HepG2 (cell line): ENCODE results near the gene LCMT2. TPM values are rescaled to one million over a fixed set of nuclear protein-coding genes. Genes with fewer than 3 reads are reported as not detected.

ENCODE experiments used
- ATAC-seq: fragments of 200-7000 bp; cut with Tn5 transposase; 3 replicates; pipeline ENCODE4 v1.9.1; 2020; ENCODE audit warnings: mild to moderate bottlenecking, moderate library complexity
- BruUV-seq: library from RNA; stranded (reverse); fragments of 400-500 nt; replicated peaks from 2 replicates; lab custom pipeline; 2021; lab: Mats Ljungman, UMichigan
- CTCF ChIA-PET: fragments of 300-600 bp; formaldehyde crosslinking; extraction: SDS; loops from one replicate; lab custom pipeline; 2021; ENCODE audit warnings: low total read pairs, inconsistent platforms, low intra/inter-chr PET ratio; lab: Yijun Ruan, JAX
- POLR2A ChIA-PET: fragments of 350-600 bp; sonication (Branson Sonifier 250); formaldehyde crosslinking; loops from one replicate; lab custom pipeline; 2020; ENCODE audit warnings: antibody characterized with exemption, inconsistent platforms; lab: Yijun Ruan, JAX
- DNase-seq: peaks from one replicate; pipeline ENCODE4 v3.0.0-alpha.2; 2015; ENCODE audit warnings: low spot score
- FAIRE-seq: peaks from 3 replicates; lab custom pipeline; 2011; peaks lifted over from hg19 to GRCh38; lab: Jason Lieb, UNC
- H2AFZ ChIP-seq: one replicate; pipeline ENCODE4 v1.6.1; 2011; ENCODE audit warnings: low read length, inconsistent platforms
- H3K27ac ChIP-seq: fragments of 300-600 bp; 3 replicates; pipeline ENCODE4 v1.8.0; 2011; ENCODE audit warnings: mixed run types, mild to moderate bottlenecking, mixed read lengths, low read length, inconsistent platforms; ENCODE audit not compliant: insufficient read depth; ENCODE audit errors: extremely low read length
- H3K27me3 ChIP-seq, 2 experiments: fragments of 200-600 bp in 1 of 2; 2 replicates in 1 of 2; 3 replicates in 1 of 2; pipeline versions ENCODE4 v1.6.0 to v1.8.0; 2011; ENCODE audit warnings: low read length in 2 of 2, mild to moderate bottlenecking in 2 of 2, moderate library complexity in 2 of 2, inconsistent platforms in 1 of 2; ENCODE audit not compliant: insufficient read depth in 2 of 2, control insufficient read depth in 1 of 2
- H3K36me3 ChIP-seq, 2 experiments: fragments of 200-600 bp in 1 of 2; replicated peaks in 1 of 2; 2 replicates in 1 of 2; 3 replicates in 1 of 2; pipeline versions ENCODE4 v1.5.1 to v1.8.0; 2011; ENCODE audit warnings: low read length in 2 of 2, inconsistent platforms in 1 of 2; ENCODE audit not compliant: insufficient read depth in 2 of 2, control insufficient read depth in 1 of 2
- H3K4me1 ChIP-seq: 2 replicates; pipeline ENCODE4 v1.5.1; 2012; ENCODE audit warnings: low read length, inconsistent platforms; ENCODE audit not compliant: insufficient read depth
- H3K4me2 ChIP-seq: 2 replicates; pipeline ENCODE4 v1.6.0; 2011; ENCODE audit warnings: low read depth, low read length, inconsistent platforms
- H3K4me3 ChIP-seq, 3 experiments: fragments of 200-600 bp in 1 of 3; sonication (generic), shearing (Covaris generic) in 1 of 3; replicated peaks in 1 of 3; 2 replicates each; pipeline ENCODE4 v1.5.1; 2011 to 2016; ENCODE audit warnings: low read length in 3 of 3, inconsistent platforms in 2 of 3, low read depth in 2 of 3, mild to moderate bottlenecking in 2 of 3, control low read depth in 1 of 3, mixed read lengths in 1 of 3; ENCODE audit not compliant: insufficient read depth in 1 of 3
- H3K79me2 ChIP-seq: one replicate; pipeline ENCODE4 v1.6.1; 2011; ENCODE audit warnings: low read length, inconsistent platforms; ENCODE audit not compliant: insufficient read depth
- H3K9ac ChIP-seq: 2 replicates; pipeline ENCODE4 v1.6.0; 2011; ENCODE audit warnings: mild to moderate bottlenecking, low read depth, low read length, inconsistent platforms; ENCODE audit not compliant: insufficient read depth
- H3K9me3 ChIP-seq: 2 replicates; pipeline ENCODE4 v1.5.1; 2012; ENCODE audit warnings: mild to moderate bottlenecking, low read length
- H4K20me1 ChIP-seq: 2 replicates; pipeline ENCODE4 v1.6.0; 2011; ENCODE audit warnings: inconsistent platforms, mild to moderate bottlenecking, low read length, moderate library complexity; ENCODE audit not compliant: insufficient read depth
- LRRFIP1 ChIP-seq: sonication (generic); formaldehyde crosslinking; conservative IDR thresholded peaks from 2 replicates; pipeline ENCODE4 v1.4.0; 2020; ENCODE audit warnings: missing genetic modification reagents
- SRSF1 ChIP-seq: fragments of 200-400 bp; formaldehyde crosslinking; optimal IDR thresholded peaks from 2 replicates; pipeline ENCODE3; 2017; ENCODE audit warnings: mild to moderate bottlenecking, low read depth, low read length, moderate library complexity
- ZBTB7A ChIP-seq: sonication (generic); formaldehyde crosslinking; IDR thresholded peaks from 2 replicates; pipeline ENCODE4 v1.8.0; 2022; ENCODE audit warnings: mild to moderate bottlenecking, missing genetic modification reagents
- ZNF230 ChIP-seq: sonication (generic); formaldehyde crosslinking; IDR thresholded peaks from 2 replicates; pipeline ENCODE4 v1.4.0; 2020; ENCODE audit warnings: mild to moderate bottlenecking, missing genetic modification reagents
- ZNF703 ChIP-seq: sonication (generic); formaldehyde crosslinking; IDR thresholded peaks from 2 replicates; pipeline ENCODE4 v1.5.1; 2020; ENCODE audit warnings: missing genetic modification reagents, mild to moderate bottlenecking, moderate library complexity, borderline replicate concordance
- ZNF780A ChIP-seq: sonication (generic); formaldehyde crosslinking; IDR thresholded peaks from 2 replicates; pipeline ENCODE4 v1.8.0; 2022; ENCODE audit warnings: mild to moderate bottlenecking, missing genetic modification reagents, moderate library complexity
- ZNF816 ChIP-seq: sonication (generic); formaldehyde crosslinking; IDR thresholded peaks from 2 replicates; pipeline ENCODE4 v1.8.0; 2022; ENCODE audit warnings: missing genetic modification reagents, mild to moderate bottlenecking, borderline replicate concordance
- ZNF879 ChIP-seq: sonication (generic); formaldehyde crosslinking; IDR thresholded peaks from 2 replicates; pipeline ENCODE4 v1.8.1; 2023; ENCODE audit warnings: missing genetic modification reagents
- WGBS: methylation state at CpG from one replicate; pipeline ENCODE4 v1.1.6; 2017; ENCODE audit warnings: low lambda C conversion rate; 5-methylcytosine and 5-hydroxymethylcytosine counted together
- in situ Hi-C: cut with HindIII; loops from 2 replicates; pipeline ENCODE4 v1.10.0; 2017; ENCODE audit warnings: low pct_unique_long_range_greater_than_20kb; ENCODE audit not compliant: extremely low pct_ligation_motif_present
- intact Hi-C: fragments of 100-400 bp; cut with micrococcal nuclease; formaldehyde crosslinking; loops from one replicate; pipeline ENCODE4 v1.10.0; 2022; ENCODE audit not compliant: unreplicated experiment
- polyA plus RNA-seq, 8 experiments: library from polyadenylated mRNA; depleted of rRNA in 3 of 8; stranded (reverse) in 7 of 8; unstranded in 1 of 8; fragments of >200 nt; fragmentation: Illumina TruSeq in 4 of 8; extraction: Trizol in 4 of 8; gene quantifications; 2 replicates each; pipeline versions ENCODE4 v1.2.1 to v1.2.3, GENCODE V29; 2011 to 2016; ENCODE audit warnings: low read depth in 4 of 8, missing spikeins in 1 of 8, mixed read lengths in 1 of 8; ENCODE audit not compliant: insufficient read depth in 1 of 8
- total RNA-seq, 5 experiments: library from RNA; depleted of rRNA; stranded (reverse); fragments of >200 nt; fragmentation: Illumina TruSeq; extraction: Trizol; gene quantifications; 2 replicates each; pipeline ENCODE4 v1.2.3, GENCODE V29; 2016; ENCODE audit warnings: low read depth in 1 of 5
- TF ChIP-seq, protein P1 (sequence below), 2 experiments: sonication (generic) in 1 of 2; formaldehyde crosslinking in 1 of 2; IDR thresholded peaks; 2 replicates each; pipeline versions ENCODE4 v1.5.1 to v1.6.1; 2011 to 2020; ENCODE audit warnings: borderline replicate concordance in 1 of 2, low read depth in 1 of 2, low read length in 1 of 2, mild to moderate bottlenecking in 1 of 2, missing genetic modification reagents in 1 of 2, moderate library complexity in 1 of 2
- TF ChIP-seq, protein P2 (sequence below): sonication (generic); formaldehyde crosslinking; IDR thresholded peaks from 2 replicates; pipeline ENCODE4 v1.5.1; 2020; ENCODE audit warnings: missing genetic modification reagents, mild to moderate bottlenecking, borderline replicate concordance
- TF ChIP-seq, protein P3 (sequence below): sonication (generic); formaldehyde crosslinking; IDR thresholded peaks from 2 replicates; pipeline ENCODE4 v1.4.0; 2020; ENCODE audit warnings: missing genetic modification reagents, low read depth, mild to moderate bottlenecking, borderline replicate concordance

LCMT2 gene
- total and polyA plus RNA-seq, 2 of the 13 experiments (the other 11 are each of a cell fraction or from before 2014, with no cell fraction given), result 6.9 to 9.1 TPM

- POLR2A ChIA-PET, result no interaction called here
- WGBS, result 30% methylated on average over 4 of the region's 4 CpGs
- no peak for FAIRE-seq
- no peak for TF ChIP-seq ZNF816
- TF ChIP-seq, protein P1, sequence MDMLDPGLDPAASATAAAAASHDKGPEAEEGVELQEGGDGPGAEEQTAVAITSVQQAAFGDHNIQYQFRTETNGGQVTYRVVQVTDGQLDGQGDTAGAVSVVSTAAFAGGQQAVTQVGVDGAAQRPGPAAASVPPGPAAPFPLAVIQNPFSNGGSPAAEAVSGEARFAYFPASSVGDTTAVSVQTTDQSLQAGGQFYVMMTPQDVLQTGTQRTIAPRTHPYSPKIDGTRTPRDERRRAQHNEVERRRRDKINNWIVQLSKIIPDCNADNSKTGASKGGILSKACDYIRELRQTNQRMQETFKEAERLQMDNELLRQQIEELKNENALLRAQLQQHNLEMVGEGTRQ (IDR thresholded peaks at IDR 0.05; ENCODE audit: low read depth, low read length), result no peak
- TF ChIP-seq, protein P1 (CRISPR knock-in tag; IDR thresholded peaks at IDR 0.05; ENCODE audit: borderline replicate concordance), result no peak
- no peak for TF ChIP-seq ZBTB7A (CRISPR knock-in tag)
- TF ChIP-seq, protein P2, sequence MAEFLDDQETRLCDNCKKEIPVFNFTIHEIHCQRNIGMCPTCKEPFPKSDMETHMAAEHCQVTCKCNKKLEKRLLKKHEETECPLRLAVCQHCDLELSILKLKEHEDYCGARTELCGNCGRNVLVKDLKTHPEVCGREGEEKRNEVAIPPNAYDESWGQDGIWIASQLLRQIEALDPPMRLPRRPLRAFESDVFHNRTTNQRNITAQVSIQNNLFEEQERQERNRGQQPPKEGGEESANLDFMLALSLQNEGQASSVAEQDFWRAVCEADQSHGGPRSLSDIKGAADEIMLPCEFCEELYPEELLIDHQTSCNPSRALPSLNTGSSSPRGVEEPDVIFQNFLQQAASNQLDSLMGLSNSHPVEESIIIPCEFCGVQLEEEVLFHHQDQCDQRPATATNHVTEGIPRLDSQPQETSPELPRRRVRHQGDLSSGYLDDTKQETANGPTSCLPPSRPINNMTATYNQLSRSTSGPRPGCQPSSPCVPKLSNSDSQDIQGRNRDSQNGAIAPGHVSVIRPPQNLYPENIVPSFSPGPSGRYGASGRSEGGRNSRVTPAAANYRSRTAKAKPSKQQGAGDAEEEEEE (CRISPR knock-in tag), result no peak
- no peak for TF ChIP-seq ZNF230
- no peak for TF ChIP-seq ZNF703 (CRISPR knock-in tag)
- no peak for TF ChIP-seq ZNF780A (CRISPR knock-in tag)
- no peak for TF ChIP-seq ZNF879 (CRISPR knock-in tag)
- TF ChIP-seq SRSF1, result no peak
- TF ChIP-seq, protein P3, sequence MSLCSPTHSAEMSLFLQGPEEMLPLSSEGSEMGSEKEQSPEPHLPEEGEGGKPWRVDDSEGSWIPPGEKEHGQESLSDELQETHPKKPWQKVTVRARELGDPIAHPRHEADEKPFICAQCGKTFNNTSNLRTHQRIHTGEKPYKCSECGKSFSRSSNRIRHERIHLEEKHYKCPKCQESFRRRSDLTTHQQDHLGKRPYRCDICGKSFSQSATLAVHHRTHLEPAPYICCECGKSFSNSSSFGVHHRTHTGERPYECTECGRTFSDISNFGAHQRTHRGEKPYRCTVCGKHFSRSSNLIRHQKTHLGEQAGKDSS (CRISPR knock-in tag), result no peak
- no peak for TF ChIP-seq LRRFIP1
Observed at GRCh38 chr15:43318990-43319771, 11.2 kb downstream of the LCMT2 start.

More at GRCh38 chr15:43318990-43319771, 11.2 kb downstream of the LCMT2 start:
- H3K27me3 ChIP-seq, result peaks cover 0 to 14% of the 10 kb centered on the region in 2 experiments; a peak in 2 of 5 replicates
- no peaks in the 10 kb centered on the region for H4K20me1 ChIP-seq
- no peak overlapping the region for H3K4me3 ChIP-seq
- H3K9ac ChIP-seq, result no peak overlapping the region
- ATAC-seq (no peak), DNase-seq (no peak)
- no peak overlapping the region for H3K27ac ChIP-seq
- intact Hi-C loops, result no loop called here
- in situ Hi-C loops, result no loop called here
- H3K4me2 ChIP-seq, result no peak overlapping the region
- CTCF ChIA-PET, result no interaction called here
- no peaks in the 10 kb centered on the region for H3K36me3 ChIP-seq
- H2AFZ ChIP-seq, result no peak overlapping the region
- peaks cover 25% of the 10 kb centered on the region for H3K4me1 ChIP-seq
- no TSS peak for BruUV-seq
- no peaks in the 10 kb centered on the region for H3K79me2 ChIP-seq
- no peaks in the 10 kb centered on the region for H3K9me3 ChIP-seq
